Endothelial cell of umbilical vein (primary cell): ENCODE results near the gene REPS1.

Experiments
- EZH2 ChIP-seq: IDR thresholded peaks from 2 replicates; pipeline ENCODE4 v1.6.1; 2012; ENCODE audit warnings: borderline replicate concordance, low read depth, mild to moderate bottlenecking, moderate library complexity, low read length, inconsistent platforms; ENCODE audit not compliant: severe bottlenecking
- JUN ChIP-seq: IDR thresholded peaks from 2 replicates; pipeline ENCODE4 v1.6.1; 2011; ENCODE audit warnings: borderline replicate concordance, low read depth; ENCODE audit not compliant: insufficient read length, insufficient read depth
- POLR2A ChIP-seq: IDR thresholded peaks from 2 replicates; pipeline ENCODE4 v1.6.1; 2012; ENCODE audit warnings: low read depth, mild to moderate bottlenecking, control low read depth, low read length
- POLR2AphosphoS5 ChIP-seq: IDR thresholded peaks from 2 replicates; pipeline ENCODE4 v1.6.1; 2012; ENCODE audit warnings: low read depth, mild to moderate bottlenecking, control low read depth, low read length, moderate library complexity; ENCODE audit not compliant: insufficient read depth
- TF ChIP-seq, protein P1 (sequence below), 2 donors: IDR thresholded peaks; 1 replicate in 1 of 2; 2 replicates in 1 of 2; pipeline ENCODE4 v1.5.1; 2011; ENCODE audit warnings: low read length in 2 of 2, mild to moderate bottlenecking in 2 of 2, moderate library complexity in 2 of 2, control low read depth in 1 of 2, inconsistent platforms in 1 of 2, low read depth in 1 of 2; ENCODE audit not compliant: insufficient read depth in 1 of 2; ENCODE audit errors: extremely low read depth in 1 of 2

DNA sequence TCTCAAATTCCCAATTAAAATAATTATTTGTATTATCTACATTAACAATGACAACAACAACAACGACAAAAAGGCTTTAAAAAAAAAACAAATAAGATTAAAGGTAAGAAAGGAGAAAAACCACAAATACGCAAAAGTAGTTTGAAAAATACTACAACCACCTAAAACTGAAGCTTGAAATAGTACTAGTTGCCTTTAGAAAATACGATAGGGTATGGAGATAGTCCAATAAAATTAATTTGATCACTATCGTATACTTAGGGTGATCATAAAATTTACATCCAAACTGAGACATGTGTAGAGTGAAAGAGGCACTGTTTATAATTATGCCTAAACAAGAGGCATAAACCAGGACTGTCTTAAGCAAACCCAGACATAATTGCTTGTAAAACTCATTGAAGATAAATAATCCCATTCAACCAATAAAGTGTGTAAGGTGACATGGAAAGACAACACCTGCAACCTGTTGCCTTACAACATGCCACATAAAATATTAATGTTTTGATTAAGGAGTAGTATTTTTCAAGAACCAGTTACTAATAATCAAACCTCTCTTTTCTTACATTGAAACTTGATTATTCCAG lies 22.7 kb downstream of the REPS1 start:
- TF ChIP-seq, protein P1, sequence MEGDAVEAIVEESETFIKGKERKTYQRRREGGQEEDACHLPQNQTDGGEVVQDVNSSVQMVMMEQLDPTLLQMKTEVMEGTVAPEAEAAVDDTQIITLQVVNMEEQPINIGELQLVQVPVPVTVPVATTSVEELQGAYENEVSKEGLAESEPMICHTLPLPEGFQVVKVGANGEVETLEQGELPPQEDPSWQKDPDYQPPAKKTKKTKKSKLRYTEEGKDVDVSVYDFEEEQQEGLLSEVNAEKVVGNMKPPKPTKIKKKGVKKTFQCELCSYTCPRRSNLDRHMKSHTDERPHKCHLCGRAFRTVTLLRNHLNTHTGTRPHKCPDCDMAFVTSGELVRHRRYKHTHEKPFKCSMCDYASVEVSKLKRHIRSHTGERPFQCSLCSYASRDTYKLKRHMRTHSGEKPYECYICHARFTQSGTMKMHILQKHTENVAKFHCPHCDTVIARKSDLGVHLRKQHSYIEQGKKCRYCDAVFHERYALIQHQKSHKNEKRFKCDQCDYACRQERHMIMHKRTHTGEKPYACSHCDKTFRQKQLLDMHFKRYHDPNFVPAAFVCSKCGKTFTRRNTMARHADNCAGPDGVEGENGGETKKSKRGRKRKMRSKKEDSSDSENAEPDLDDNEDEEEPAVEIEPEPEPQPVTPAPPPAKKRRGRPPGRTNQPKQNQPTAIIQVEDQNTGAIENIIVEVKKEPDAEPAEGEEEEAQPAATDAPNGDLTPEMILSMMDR (IDR thresholded peaks at IDR 0.05; ENCODE audit: extremely low read depth in 1 of 2, insufficient read depth in 1 of 2, low read depth in 1 of 2, low read length in 2 of 2) = no peak
- no peak for TF ChIP-seq EZH2
- TF ChIP-seq POLR2AphosphoS5 = no peak
- TF ChIP-seq POLR2A = no peak
- TF ChIP-seq JUN = no peak
